Activated CD4-positive, alpha-beta memory T cell treated with anti-CD3 and anti-CD28 coated beads for 36 hours (primary cell): ENCODE data around the gene SPSB4. TPM values are rescaled to one million over a fixed set of nuclear protein-coding genes. Genes with fewer than 3 reads are reported as not detected.

Source experiments
- CTCF ChIA-PET: fragments of 350-600 bp; sonication (Branson Sonifier 250); formaldehyde crosslinking; loops from one replicate; lab custom pipeline; 2021; ENCODE audit warnings: antibody characterized with exemption, inconsistent platforms; lab: Charles Lee
- POLR2A ChIA-PET: fragments of 350-600 bp; sonication (Branson Sonifier 250); formaldehyde crosslinking; loops from one replicate; lab custom pipeline; 2021; ENCODE audit warnings: antibody characterized with exemption; lab: Charles Lee
- DNase-seq: peaks from one replicate; pipeline ENCODE4 v3.0.0-alpha.2; 2020
- H3K27ac Mint-ChIP-seq: one replicate; pipeline ENCODE4 v1.8.0; 2021; ENCODE audit warnings: mixed read lengths
- H3K27me3 Mint-ChIP-seq: one replicate; pipeline ENCODE4 v1.8.0; 2021; ENCODE audit warnings: mixed read lengths
- H3K36me3 Mint-ChIP-seq: one replicate; pipeline ENCODE4 v1.8.0; 2021; ENCODE audit warnings: mixed read lengths
- H3K4me1 Mint-ChIP-seq: one replicate; pipeline ENCODE4 v1.8.0; 2021; ENCODE audit warnings: low read depth, mixed read lengths
- H3K4me3 Mint-ChIP-seq: one replicate; pipeline ENCODE4 v1.8.0; 2021; ENCODE audit warnings: mild to moderate bottlenecking, mixed read lengths
- H3K9me3 Mint-ChIP-seq: one replicate; pipeline ENCODE4 v1.8.0; 2021; ENCODE audit warnings: mixed read lengths
- intact Hi-C: fragments of 100-400 bp; cut with micrococcal nuclease; formaldehyde crosslinking; loops from one replicate; pipeline ENCODE4 v1.15.1; 2023
- total RNA-seq, 2 experiments: library from RNA; stranded (reverse); gene quantifications; one replicate each; pipeline ENCODE4 v1.2.3, GENCODE V29; 2021

Gene SPSB4
- total RNA-seq, 2 experiments from 2014 or later: not detected

GRCh38 chr3:141093971-141094684, 43.0 kb downstream of the SPSB4 start:
- CTCF ChIA-PET: interaction anchor here (1.1 kb wide), 1 partner anchor 82 kb away, joined by 3 read pairs; no protein-coding TSS in a partner anchor
- Mint-ChIP-seq H3K4me3 (no peak overlapping the region), H3K27me3 (no peaks in the 10 kb centered on the region), H3K27ac (no peak overlapping the region), H3K9me3 (no peaks in the 10 kb centered on the region), H3K36me3 (no peaks in the 10 kb centered on the region), H3K4me1 (no peaks in the 10 kb centered on the region)
- no peak for DNase-seq
- intact Hi-C loops: no loop called here
- POLR2A ChIA-PET: no interaction called here

GRCh38 chr3:141094790-141095545, 43.8 kb downstream of the SPSB4 start:
- H3K36me3 Mint-ChIP-seq: no peaks in the 10 kb centered on the region
- H3K4me1 Mint-ChIP-seq: no peaks in the 10 kb centered on the region
- no peak overlapping the region for H3K4me3 Mint-ChIP-seq
- DNase-seq: no peak
- intact Hi-C loops: no loop called here
- no peaks in the 10 kb centered on the region for H3K9me3 Mint-ChIP-seq
- ChIA-PET CTCF (interaction anchor here (0.8 to 1.1 kb wide), 2 partner anchors 11 to 83 kb away, joined by 3 read pairs; no protein-coding TSS in a partner anchor), POLR2A (no interaction called here)
- no peak overlapping the region for H3K27ac Mint-ChIP-seq
- peaks cover under 1% of the 10 kb centered on the region for H3K27me3 Mint-ChIP-seq

- CTCF ChIA-PET: interaction anchor here (0.8 kb wide), 1 partner anchor 10 kb away, joined by 3 read pairs; no protein-coding TSS in a partner anchor
- POLR2A ChIA-PET: no interaction called here
- H3K27ac Mint-ChIP-seq: no peak overlapping the region
Measured at GRCh38 chr3:141095546-141095937, 44.4 kb downstream of the SPSB4 start.

GRCh38 chr3:141096164-141096563, 45.0 kb downstream of the SPSB4 start:
- no peak overlapping the region for H3K27ac Mint-ChIP-seq
- CTCF ChIA-PET: interaction anchor here (0.8 kb wide), 1 partner anchor 10 kb away, joined by 3 read pairs; no protein-coding TSS in a partner anchor
- no peak for DNase-seq
- POLR2A ChIA-PET: interaction anchor here (1.2 kb wide), 1 partner anchor 657 kb away, joined by 3 read pairs; no protein-coding TSS in a partner anchor
- peaks cover 3% of the 10 kb centered on the region for H3K27me3 Mint-ChIP-seq
- no peak overlapping the region for H3K4me3 Mint-ChIP-seq
- H3K9me3 Mint-ChIP-seq: no peaks in the 10 kb centered on the region
- no peaks in the 10 kb centered on the region for H3K36me3 Mint-ChIP-seq
- intact Hi-C loops: no loop called here
- no peaks in the 10 kb centered on the region for H3K4me1 Mint-ChIP-seq

More at GRCh38 chr3:141095546-141095937, 44.4 kb downstream of the SPSB4 start:
- DNase-seq: no peak
- intact Hi-C loops: no loop called here
- no peaks in the 10 kb centered on the region for H3K9me3 Mint-ChIP-seq
- no peaks in the 10 kb centered on the region for H3K4me1 Mint-ChIP-seq
- no peak overlapping the region for H3K4me3 Mint-ChIP-seq
- no peaks in the 10 kb centered on the region for H3K36me3 Mint-ChIP-seq
- H3K27me3 Mint-ChIP-seq: peaks cover 3% of the 10 kb centered on the region

GRCh38 chr3:141096981-141097380, 45.8 kb downstream of the SPSB4 start:
- Mint-ChIP-seq H3K4me3 (no peak overlapping the region), H3K4me1 (no peaks in the 10 kb centered on the region), H3K27ac (no peak overlapping the region), H3K9me3 (no peaks in the 10 kb centered on the region), H3K36me3 (no peaks in the 10 kb centered on the region), H3K27me3 (peaks cover 3% of the 10 kb centered on the region)
- no peak for DNase-seq
- POLR2A ChIA-PET: interaction anchor here (1.2 kb wide), 1 partner anchor 658 kb away, joined by 3 read pairs; no protein-coding TSS in a partner anchor
- CTCF ChIA-PET: no interaction called here
- intact Hi-C loops: no loop called here

GRCh38 chr3:141100112-141100511, 49.0 kb downstream of the SPSB4 start:
- Mint-ChIP-seq H3K4me1 (no peaks in the 10 kb centered on the region), H3K4me3 (no peak overlapping the region), H3K27ac (no peak overlapping the region), H3K27me3 (peaks cover 3% of the 10 kb centered on the region), H3K36me3 (no peaks in the 10 kb centered on the region), H3K9me3 (no peaks in the 10 kb centered on the region)
- intact Hi-C loops: no loop called here
- POLR2A ChIA-PET: no interaction called here
- DNase-seq: no peak
- CTCF ChIA-PET: interaction anchor here (1.0 to 1.4 kb wide), 2 partner anchors 15 to 96 kb away, joined by 3 to 4 read pairs; no protein-coding TSS in a partner anchor

- DNase-seq: no peak
- H3K27me3 Mint-ChIP-seq: peaks cover 3% of the 10 kb centered on the region
- H3K27ac Mint-ChIP-seq: no peak overlapping the region
- H3K36me3 Mint-ChIP-seq: no peaks in the 10 kb centered on the region
- H3K4me1 Mint-ChIP-seq: no peaks in the 10 kb centered on the region
- no peak overlapping the region for H3K4me3 Mint-ChIP-seq
- H3K9me3 Mint-ChIP-seq: no peaks in the 10 kb centered on the region
- intact Hi-C loops: no loop called here
- ChIA-PET POLR2A (no interaction called here), CTCF (interaction anchor here (1.4 kb wide), 1 partner anchor 95 kb away, joined by 3 read pairs; no protein-coding TSS in a partner anchor)
Measured at GRCh38 chr3:141100531-141101320, 49.6 kb downstream of the SPSB4 start.

GRCh38 chr3:141102372-141102771, 51.2 kb downstream of the SPSB4 start:
- Mint-ChIP-seq H3K27me3 (peaks cover 3% of the 10 kb centered on the region), H3K4me3 (no peak overlapping the region), H3K4me1 (no peaks in the 10 kb centered on the region), H3K9me3 (no peaks in the 10 kb centered on the region), H3K36me3 (no peaks in the 10 kb centered on the region), H3K27ac (no peak overlapping the region)
- ChIA-PET POLR2A (no interaction called here), CTCF (interaction anchor here (1.6 to 4.2 kb wide), 2 partner anchors 103 to 205 kb away, joined by 4 to 45 read pairs; no protein-coding TSS in a partner anchor)
- no peak for DNase-seq
- intact Hi-C loops: no loop called here

GRCh38 chr3:141103067-141103466, 51.9 kb downstream of the SPSB4 start:
- intact Hi-C loops: no loop called here
- H3K27ac Mint-ChIP-seq: no peak overlapping the region
- no peaks in the 10 kb centered on the region for H3K9me3 Mint-ChIP-seq
- no peak for DNase-seq
- H3K4me1 Mint-ChIP-seq: no peaks in the 10 kb centered on the region
- H3K27me3 Mint-ChIP-seq: peaks cover 3% of the 10 kb centered on the region
- ChIA-PET CTCF (interaction anchor here (0.6 to 4.2 kb wide), 6 partner anchors 14 to 205 kb away, joined by 3 to 45 read pairs (median 4); no protein-coding TSS in a partner anchor), POLR2A (no interaction called here)
- no peaks in the 10 kb centered on the region for H3K36me3 Mint-ChIP-seq
- H3K4me3 Mint-ChIP-seq: no peak overlapping the region

- Mint-ChIP-seq H3K4me1 (no peaks in the 10 kb centered on the region), H3K27me3 (peaks cover 3% of the 10 kb centered on the region), H3K4me3 (no peak overlapping the region), H3K36me3 (no peaks in the 10 kb centered on the region), H3K9me3 (no peaks in the 10 kb centered on the region), H3K27ac (no peak overlapping the region)
- intact Hi-C loops: no loop called here
- DNase-seq: no peak
- CTCF ChIA-PET: interaction anchor here (0.6 to 4.2 kb wide), 6 partner anchors 13 to 206 kb away, joined by 3 to 45 read pairs (median 4); no protein-coding TSS in a partner anchor
- POLR2A ChIA-PET: no interaction called here
Measured at GRCh38 chr3:141103503-141103902, 52.4 kb downstream of the SPSB4 start.

GRCh38 chr3:141104151-141104821, 53.1 kb downstream of the SPSB4 start:
- Mint-ChIP-seq H3K9me3 (no peaks in the 10 kb centered on the region), H3K36me3 (no peaks in the 10 kb centered on the region), H3K27ac (no peak overlapping the region), H3K4me1 (no peaks in the 10 kb centered on the region), H3K4me3 (no peak overlapping the region), H3K27me3 (peaks cover 3% of the 10 kb centered on the region)
- intact Hi-C loops: no loop called here
- DNase-seq: no peak
- ChIA-PET POLR2A (no interaction called here), CTCF (interaction anchor here (1.1 to 4.2 kb wide), 6 partner anchors 52 to 207 kb away, joined by 4 to 45 read pairs (median 4); no protein-coding TSS in a partner anchor)
